HG03469 (cell line): ENCODE data around the gene GTPBP10.
"Not testable (repeated sequence)": the region's sequence is repeated elsewhere in the genome, so short reads cannot be mapped to it uniquely, and the experiment has no call there.

ENCODE experiments used
- ATAC-seq: cut with Tn5 transposase; IDR thresholded peaks from one replicate; pipeline ENCODE4 v1.9.1; 2021; ENCODE audit warnings: mild to moderate bottlenecking, moderate library complexity, moderate number of reproducible peaks; ENCODE audit not compliant: unreplicated experiment

GTPBP10 gene

GRCh38 chr7:90350032-90350431 lies 3.5 kb downstream of the GTPBP10 start:
- ATAC-seq: not testable (repeated sequence)

GRCh38 chr7:90351987-90352386 lies 5.5 kb downstream of the GTPBP10 start:
- no peak for ATAC-seq

GRCh38 chr7:90383422-90383821 lies 36.9 kb downstream of the GTPBP10 start:
- no peak for ATAC-seq

GRCh38 chr7:90383861-90384260 lies 37.3 kb downstream of the GTPBP10 start:
- ATAC-seq: no peak

GRCh38 chr7:90384433-90384832 lies 37.9 kb downstream of the GTPBP10 start:
- no peak for ATAC-seq

- ATAC-seq: no peak
Observed at GRCh38 chr7:90387470-90388240, 41.1 kb downstream of the GTPBP10 start.

GRCh38 chr7:90390926-90391325 lies 44.4 kb downstream of the GTPBP10 start:
- ATAC-seq: no peak

GRCh38 chr7:90391488-90391887 lies 45.0 kb downstream of the GTPBP10 start:
- no peak for ATAC-seq

GRCh38 chr7:90396420-90396819 lies 49.9 kb downstream of the GTPBP10 start:
- no peak for ATAC-seq

- ATAC-seq: no peak
Observed at GRCh38 chr7:90401989-90402388, 55.5 kb downstream of the GTPBP10 start.

- ATAC-seq: peak; percentile 1
Observed at GRCh38 chr7:90402785-90403173, 56.3 kb downstream of the GTPBP10 start.

- peak; percentile 97 for ATAC-seq
Observed at GRCh38 chr7:90403174-90404113, 56.9 kb downstream of the GTPBP10 start, which contains the start of gene CLDN12. CLDN12 (plus strand) TSS chr7:90403461; CDS start chr7:90412677, 9,216 bp downstream.

- no peak for ATAC-seq
Observed at GRCh38 chr7:90404777-90405176, 58.3 kb downstream of the GTPBP10 start.

GRCh38 chr7:90407484-90407821 lies 60.9 kb downstream of the GTPBP10 start:
- no peak for ATAC-seq

- ATAC-seq: no peak
Observed at GRCh38 chr7:90408142-90408541, 61.6 kb downstream of the GTPBP10 start.

GRCh38 chr7:90409667-90410066 lies 63.2 kb downstream of the GTPBP10 start:
- no peak for ATAC-seq

GRCh38 chr7:90411510-90411909 lies 65.0 kb downstream of the GTPBP10 start:
- no peak for ATAC-seq

GRCh38 chr7:90412458-90413184 lies 66.1 kb downstream of the GTPBP10 start:
- no peak for ATAC-seq

- ATAC-seq: no peak
Observed at GRCh38 chr7:90413185-90413528, 66.6 kb downstream of the GTPBP10 start.

GRCh38 chr7:90421651-90422050 lies 75.1 kb downstream of the GTPBP10 start:
- no peak for ATAC-seq

- peak; percentile 87 for ATAC-seq
Observed at GRCh38 chr7:90424720-90425119, 78.2 kb downstream of the GTPBP10 start.
